Measurements from ENCODE around the gene MIPEP.
A peak's percentile ranks its signal among the peaks of the same experiment; 100 is the strongest.

MIPEP gene

GRCh38 chr13:23777575-23777870, 111.7 kb downstream of the MIPEP start:
- TF ChIP-seq, protein P1, sequence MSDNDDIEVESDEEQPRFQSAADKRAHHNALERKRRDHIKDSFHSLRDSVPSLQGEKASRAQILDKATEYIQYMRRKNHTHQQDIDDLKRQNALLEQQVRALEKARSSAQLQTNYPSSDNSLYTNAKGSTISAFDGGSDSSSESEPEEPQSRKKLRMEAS (IDR thresholded peaks at IDR 0.05; ENCODE audit: low read depth, low read length) = no peak
- no peak for TF ChIP-seq CTCF (IDR thresholded peaks at IDR 0.05; ENCODE audit: low read depth, low read length)
- no peak for TF ChIP-seq MYC (IDR thresholded peaks at IDR 0.05; ENCODE audit: low read depth, low read length)
- TF ChIP-seq POLR2A (IDR thresholded peaks at IDR 0.05; ENCODE audit: extremely low read depth, insufficient read length) = no peak
- H3K4me3 ChIP-seq (ENCODE audit: low read depth, low read length) = no peak overlapping the region
- no peak for DNase-seq (ENCODE audit: low read depth)

DNA sequence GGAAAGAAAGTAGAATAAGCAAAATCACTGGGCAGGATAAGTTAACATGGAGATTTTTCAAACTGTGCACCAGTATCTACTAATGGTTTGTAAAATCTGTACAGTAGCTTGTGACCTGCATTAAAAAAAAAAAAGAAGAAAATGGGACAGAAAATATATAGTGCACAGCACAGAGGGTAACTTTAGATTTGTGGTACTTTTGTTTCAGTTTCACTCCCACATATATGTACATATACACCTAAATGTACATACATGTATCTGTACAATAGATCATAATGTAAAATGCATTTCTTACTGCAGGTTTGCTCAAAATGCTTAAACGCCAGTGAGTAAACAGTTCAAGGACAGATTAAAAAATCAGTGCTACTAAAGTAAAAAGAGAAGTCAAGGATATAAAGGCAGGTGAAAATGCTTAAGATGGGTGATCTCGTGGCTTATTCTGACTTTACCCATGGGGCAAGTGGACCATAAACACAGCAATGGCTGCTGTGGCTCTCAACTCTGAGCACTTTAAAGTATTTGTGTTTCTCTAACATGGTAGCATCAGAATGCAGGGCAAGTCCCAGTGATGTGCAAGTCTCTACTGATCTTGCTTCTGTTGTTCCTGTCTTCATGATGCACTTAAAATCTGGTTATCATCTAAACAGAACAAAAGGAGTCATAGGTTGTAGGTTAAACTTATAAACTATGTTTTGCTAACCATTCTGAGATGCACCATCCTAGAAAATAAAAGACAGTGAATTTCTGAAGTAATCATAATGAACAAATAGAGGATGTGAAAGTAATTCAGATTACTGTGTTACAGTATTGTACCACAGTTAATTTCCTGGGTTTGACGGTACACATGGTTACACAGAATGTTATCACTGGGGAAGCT, 112.3 kb downstream of the MIPEP start:
- no peak for DNase-seq (ENCODE audit: low read depth)
- no peak for TF ChIP-seq CTCF (IDR thresholded peaks at IDR 0.05; ENCODE audit: low read depth, low read length)

GRCh38 chr13:23772717-23773116, 116.5 kb downstream of the MIPEP start:
- H3K4me3 ChIP-seq (ENCODE audit: low read depth, low read length) = no peak overlapping the region
- TF ChIP-seq POLR2A (IDR thresholded peaks at IDR 0.05; ENCODE audit: extremely low read depth, insufficient read length) (no peak), MYC (IDR thresholded peaks at IDR 0.05; ENCODE audit: low read depth, low read length) (no peak), CTCF (IDR thresholded peaks at IDR 0.05; ENCODE audit: low read depth, low read length) (no peak)
- TF ChIP-seq, protein P1 (IDR thresholded peaks at IDR 0.05; ENCODE audit: low read depth, low read length) = no peak
- no peak for DNase-seq (ENCODE audit: low read depth)

More for the DNA sequence above, 112.3 kb downstream of the MIPEP start:
- H3K4me3 ChIP-seq (ENCODE audit: low read depth, low read length) = no peak overlapping the region

DNA sequence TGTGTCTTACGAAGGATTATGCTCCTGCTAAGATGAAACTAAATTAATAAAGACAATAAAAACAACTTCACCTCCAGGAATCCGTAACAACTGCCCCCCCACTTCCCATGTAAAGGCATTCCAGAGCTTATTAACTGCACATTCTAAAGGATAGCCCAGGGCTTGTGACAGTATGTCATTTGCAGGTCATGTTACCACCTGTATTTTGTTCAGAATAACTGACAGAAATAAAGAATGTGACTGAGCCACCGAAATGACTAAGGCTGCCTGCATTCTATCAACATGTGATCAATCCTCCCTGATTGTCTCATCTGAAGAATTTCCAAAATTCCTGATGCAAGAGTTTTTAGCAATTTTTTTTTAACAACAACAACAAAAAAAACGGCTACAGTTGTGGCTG, 117.2 kb downstream of the MIPEP start:
- no peak for DNase-seq (ENCODE audit: low read depth)
- H3K4me3 ChIP-seq (ENCODE audit: low read depth, low read length) = no peak overlapping the region
- TF ChIP-seq CTCF (IDR thresholded peaks at IDR 0.05; ENCODE audit: low read depth, low read length) = no peak
- no peak for TF ChIP-seq MYC (IDR thresholded peaks at IDR 0.05; ENCODE audit: low read depth, low read length)
- TF ChIP-seq POLR2A (IDR thresholded peaks at IDR 0.05; ENCODE audit: extremely low read depth, insufficient read length) = no peak
- TF ChIP-seq, protein P1 (IDR thresholded peaks at IDR 0.05; ENCODE audit: low read depth, low read length) = no peak

GRCh38 chr13:23771552-23771951, 117.6 kb downstream of the MIPEP start:
- peak; percentile 9 for DNase-seq (ENCODE audit: low read depth)
- no peak overlapping the region for H3K4me3 ChIP-seq (ENCODE audit: low read depth, low read length)
- no peak for TF ChIP-seq MYC (IDR thresholded peaks at IDR 0.05; ENCODE audit: low read depth, low read length)
- no peak for TF ChIP-seq CTCF (IDR thresholded peaks at IDR 0.05; ENCODE audit: low read depth, low read length)
- TF ChIP-seq, protein P1 (IDR thresholded peaks at IDR 0.05; ENCODE audit: low read depth, low read length) = no peak
- no peak for TF ChIP-seq POLR2A (IDR thresholded peaks at IDR 0.05; ENCODE audit: extremely low read depth, insufficient read length)
